HepG2 (cell line): ENCODE results near the gene PDE9A. TPM values are rescaled to one million over a fixed set of nuclear protein-coding genes. Genes with fewer than 3 reads are reported as not detected.

ENCODE experiments used
- BCL6 ChIP-seq: IDR thresholded peaks from 2 replicates; pipeline ENCODE4 v1.6.1; 2016; ENCODE audit warnings: missing genetic modification reagents, missing compliant biosample characterization
- GZF1 ChIP-seq: sonication (generic); formaldehyde crosslinking; IDR thresholded peaks from 2 replicates; pipeline ENCODE4 v1.5.1; 2020; ENCODE audit warnings: mild to moderate bottlenecking, missing genetic modification reagents
- KAT2B ChIP-seq: fragments of 150-350 bp; IDR thresholded peaks from 2 replicates; pipeline ENCODE4 v1.6.1; 2014; ENCODE audit warnings: low read depth, low read length, borderline replicate concordance
- KAT8 ChIP-seq: IDR thresholded peaks from 2 replicates; pipeline ENCODE4 v1.6.1; 2016; ENCODE audit warnings: missing genetic modification reagents, missing compliant biosample characterization
- NFIC ChIP-seq: IDR thresholded peaks from 2 replicates; pipeline ENCODE4 v1.6.1; 2012; ENCODE audit warnings: mild to moderate bottlenecking, low read length, inconsistent platforms
- SNAPC2 ChIP-seq: sonication (generic); formaldehyde crosslinking; IDR thresholded peaks from 2 replicates; pipeline ENCODE4 v1.8.1; 2022; ENCODE audit warnings: mild to moderate bottlenecking, missing genetic modification reagents
- TP53 ChIP-seq: sonication (generic); formaldehyde crosslinking; conservative IDR thresholded peaks from 2 replicates; pipeline ENCODE4 v1.4.0; 2020; ENCODE audit warnings: missing genetic modification reagents
- ZNF20 ChIP-seq: sonication (generic); formaldehyde crosslinking; IDR thresholded peaks from 2 replicates; pipeline ENCODE4 v1.4.0; 2020; ENCODE audit warnings: mild to moderate bottlenecking, moderate library complexity, missing genetic modification reagents
- ZNF235 ChIP-seq: sonication (generic); formaldehyde crosslinking; IDR thresholded peaks from 2 replicates; pipeline ENCODE4 v1.8.1; 2023; ENCODE audit warnings: mild to moderate bottlenecking, missing genetic modification reagents, borderline replicate concordance
- ZNF510 ChIP-seq: sonication (generic); formaldehyde crosslinking; IDR thresholded peaks from 2 replicates; pipeline ENCODE4 v1.4.0; 2020; ENCODE audit warnings: low read depth, mild to moderate bottlenecking, missing genetic modification reagents
- ZNF512 ChIP-seq: sonication (generic); formaldehyde crosslinking; IDR thresholded peaks from 2 replicates; pipeline ENCODE4 v1.4.0; 2020; ENCODE audit warnings: mild to moderate bottlenecking, missing genetic modification reagents
- ZNF761 ChIP-seq: sonication (generic); formaldehyde crosslinking; conservative IDR thresholded peaks from 2 replicates; pipeline ENCODE4 v1.4.0; 2020; ENCODE audit warnings: mild to moderate bottlenecking, missing genetic modification reagents
- polyA plus RNA-seq, 8 experiments: library from polyadenylated mRNA; depleted of rRNA in 3 of 8; stranded (reverse) in 7 of 8; unstranded in 1 of 8; fragments of >200 nt; fragmentation: Illumina TruSeq in 4 of 8; extraction: Trizol in 4 of 8; gene quantifications; 2 replicates each; pipeline versions ENCODE4 v1.2.1 to v1.2.3, GENCODE V29; 2011 to 2016; ENCODE audit warnings: low read depth in 4 of 8, missing spikeins in 1 of 8, mixed read lengths in 1 of 8; ENCODE audit not compliant: insufficient read depth in 1 of 8
- total RNA-seq, 5 experiments: library from RNA; depleted of rRNA; stranded (reverse); fragments of >200 nt; fragmentation: Illumina TruSeq; extraction: Trizol; gene quantifications; 2 replicates each; pipeline ENCODE4 v1.2.3, GENCODE V29; 2016; ENCODE audit warnings: low read depth in 1 of 5
- TF ChIP-seq, protein P1 (sequence below): sonication (generic); formaldehyde crosslinking; IDR thresholded peaks from 2 replicates; pipeline ENCODE4 v1.4.0; 2020; ENCODE audit warnings: mild to moderate bottlenecking, low read depth, missing genetic modification reagents
- TF ChIP-seq, protein P2 (sequence below), 2 experiments: fragments of 450-650 bp in 1 of 2; sonication (generic) in 1 of 2; formaldehyde crosslinking in 1 of 2; IDR thresholded peaks; 2 replicates each; pipeline versions ENCODE4 v1.6.1 to v1.8.0; 2016 to 2022; ENCODE audit warnings: antibody characterized with exemption in 1 of 2, mild to moderate bottlenecking in 1 of 2, missing genetic modification reagents in 1 of 2
- TF ChIP-seq, protein P3 (sequence below): sonication (generic); formaldehyde crosslinking; IDR thresholded peaks from 2 replicates; pipeline ENCODE4 v1.4.0; 2020; ENCODE audit warnings: missing genetic modification reagents, borderline replicate concordance

The PDE9A gene
- total and polyA plus RNA-seq, 2 of the 13 experiments (the other 11 are each of a cell fraction or from before 2014, with no cell fraction given): 4.6 to 19.7 TPM

- no peak for TF ChIP-seq ZNF235 (CRISPR knock-in tag)
- TF ChIP-seq, protein P1, sequence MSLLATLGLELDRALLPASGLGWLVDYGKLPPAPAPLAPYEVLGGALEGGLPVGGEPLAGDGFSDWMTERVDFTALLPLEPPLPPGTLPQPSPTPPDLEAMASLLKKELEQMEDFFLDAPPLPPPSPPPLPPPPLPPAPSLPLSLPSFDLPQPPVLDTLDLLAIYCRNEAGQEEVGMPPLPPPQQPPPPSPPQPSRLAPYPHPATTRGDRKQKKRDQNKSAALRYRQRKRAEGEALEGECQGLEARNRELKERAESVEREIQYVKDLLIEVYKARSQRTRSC (CRISPR knock-in tag): no peak
- no peak for TF ChIP-seq ZNF512 (CRISPR knock-in tag)
- TF ChIP-seq, protein P2, sequence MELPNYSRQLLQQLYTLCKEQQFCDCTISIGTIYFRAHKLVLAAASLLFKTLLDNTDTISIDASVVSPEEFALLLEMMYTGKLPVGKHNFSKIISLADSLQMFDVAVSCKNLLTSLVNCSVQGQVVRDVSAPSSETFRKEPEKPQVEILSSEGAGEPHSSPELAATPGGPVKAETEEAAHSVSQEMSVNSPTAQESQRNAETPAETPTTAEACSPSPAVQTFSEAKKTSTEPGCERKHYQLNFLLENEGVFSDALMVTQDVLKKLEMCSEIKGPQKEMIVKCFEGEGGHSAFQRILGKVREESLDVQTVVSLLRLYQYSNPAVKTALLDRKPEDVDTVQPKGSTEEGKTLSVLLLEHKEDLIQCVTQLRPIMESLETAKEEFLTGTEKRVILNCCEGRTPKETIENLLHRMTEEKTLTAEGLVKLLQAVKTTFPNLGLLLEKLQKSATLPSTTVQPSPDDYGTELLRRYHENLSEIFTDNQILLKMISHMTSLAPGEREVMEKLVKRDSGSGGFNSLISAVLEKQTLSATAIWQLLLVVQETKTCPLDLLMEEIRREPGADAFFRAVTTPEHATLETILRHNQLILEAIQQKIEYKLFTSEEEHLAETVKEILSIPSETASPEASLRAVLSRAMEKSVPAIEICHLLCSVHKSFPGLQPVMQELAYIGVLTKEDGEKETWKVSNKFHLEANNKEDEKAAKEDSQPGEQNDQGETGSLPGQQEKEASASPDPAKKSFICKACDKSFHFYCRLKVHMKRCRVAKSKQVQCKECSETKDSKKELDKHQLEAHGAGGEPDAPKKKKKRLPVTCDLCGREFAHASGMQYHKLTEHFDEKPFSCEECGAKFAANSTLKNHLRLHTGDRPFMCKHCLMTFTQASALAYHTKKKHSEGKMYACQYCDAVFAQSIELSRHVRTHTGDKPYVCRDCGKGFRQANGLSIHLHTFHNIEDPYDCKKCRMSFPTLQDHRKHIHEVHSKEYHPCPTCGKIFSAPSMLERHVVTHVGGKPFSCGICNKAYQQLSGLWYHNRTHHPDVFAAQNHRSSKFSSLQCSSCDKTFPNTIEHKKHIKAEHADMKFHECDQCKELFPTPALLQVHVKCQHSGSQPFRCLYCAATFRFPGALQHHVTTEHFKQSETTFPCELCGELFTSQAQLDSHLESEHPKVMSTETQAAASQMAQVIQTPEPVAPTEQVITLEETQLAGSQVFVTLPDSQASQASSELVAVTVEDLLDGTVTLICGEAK (IDR thresholded peaks at IDR 0.05): no peak
- TF ChIP-seq, protein P2 (CRISPR knock-in tag; IDR thresholded peaks at IDR 0.05): no peak
- TF ChIP-seq KAT8 (CRISPR knock-in tag): 0 out of 2 replicates have a peak, but pooled peaks have one; percentile 37
- TF ChIP-seq, protein P3, sequence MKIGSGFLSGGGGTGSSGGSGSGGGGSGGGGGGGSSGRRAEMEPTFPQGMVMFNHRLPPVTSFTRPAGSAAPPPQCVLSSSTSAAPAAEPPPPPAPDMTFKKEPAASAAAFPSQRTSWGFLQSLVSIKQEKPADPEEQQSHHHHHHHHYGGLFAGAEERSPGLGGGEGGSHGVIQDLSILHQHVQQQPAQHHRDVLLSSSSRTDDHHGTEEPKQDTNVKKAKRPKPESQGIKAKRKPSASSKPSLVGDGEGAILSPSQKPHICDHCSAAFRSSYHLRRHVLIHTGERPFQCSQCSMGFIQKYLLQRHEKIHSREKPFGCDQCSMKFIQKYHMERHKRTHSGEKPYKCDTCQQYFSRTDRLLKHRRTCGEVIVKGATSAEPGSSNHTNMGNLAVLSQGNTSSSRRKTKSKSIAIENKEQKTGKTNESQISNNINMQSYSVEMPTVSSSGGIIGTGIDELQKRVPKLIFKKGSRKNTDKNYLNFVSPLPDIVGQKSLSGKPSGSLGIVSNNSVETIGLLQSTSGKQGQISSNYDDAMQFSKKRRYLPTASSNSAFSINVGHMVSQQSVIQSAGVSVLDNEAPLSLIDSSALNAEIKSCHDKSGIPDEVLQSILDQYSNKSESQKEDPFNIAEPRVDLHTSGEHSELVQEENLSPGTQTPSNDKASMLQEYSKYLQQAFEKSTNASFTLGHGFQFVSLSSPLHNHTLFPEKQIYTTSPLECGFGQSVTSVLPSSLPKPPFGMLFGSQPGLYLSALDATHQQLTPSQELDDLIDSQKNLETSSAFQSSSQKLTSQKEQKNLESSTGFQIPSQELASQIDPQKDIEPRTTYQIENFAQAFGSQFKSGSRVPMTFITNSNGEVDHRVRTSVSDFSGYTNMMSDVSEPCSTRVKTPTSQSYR (CRISPR knock-in tag): no peak
- no peak for TF ChIP-seq ZNF761
- TF ChIP-seq BCL6 (CRISPR knock-in tag): 0 out of 2 replicates have a peak, but pooled peaks have one; percentile 14
- no peak for TF ChIP-seq ZNF20 (CRISPR knock-in tag)
- TF ChIP-seq GZF1 (CRISPR knock-in tag): no peak
- no peak for TF ChIP-seq SNAPC2 (CRISPR knock-in tag)
- no peak for TF ChIP-seq KAT2B
- no peak for TF ChIP-seq TP53 (CRISPR knock-in tag)
- TF ChIP-seq NFIC: no peak
- TF ChIP-seq ZNF510: no peak
These were observed 71.0 kb downstream of the PDE9A start (continued) for GRCh38 chr21:42724226-42724920.
